ENCODE data around the gene SIX6.
"Not testable (repeated sequence)": the region's sequence is repeated elsewhere in the genome, so short reads cannot be mapped to it uniquely, and the experiment has no call there.

Gene SIX6

DNA sequence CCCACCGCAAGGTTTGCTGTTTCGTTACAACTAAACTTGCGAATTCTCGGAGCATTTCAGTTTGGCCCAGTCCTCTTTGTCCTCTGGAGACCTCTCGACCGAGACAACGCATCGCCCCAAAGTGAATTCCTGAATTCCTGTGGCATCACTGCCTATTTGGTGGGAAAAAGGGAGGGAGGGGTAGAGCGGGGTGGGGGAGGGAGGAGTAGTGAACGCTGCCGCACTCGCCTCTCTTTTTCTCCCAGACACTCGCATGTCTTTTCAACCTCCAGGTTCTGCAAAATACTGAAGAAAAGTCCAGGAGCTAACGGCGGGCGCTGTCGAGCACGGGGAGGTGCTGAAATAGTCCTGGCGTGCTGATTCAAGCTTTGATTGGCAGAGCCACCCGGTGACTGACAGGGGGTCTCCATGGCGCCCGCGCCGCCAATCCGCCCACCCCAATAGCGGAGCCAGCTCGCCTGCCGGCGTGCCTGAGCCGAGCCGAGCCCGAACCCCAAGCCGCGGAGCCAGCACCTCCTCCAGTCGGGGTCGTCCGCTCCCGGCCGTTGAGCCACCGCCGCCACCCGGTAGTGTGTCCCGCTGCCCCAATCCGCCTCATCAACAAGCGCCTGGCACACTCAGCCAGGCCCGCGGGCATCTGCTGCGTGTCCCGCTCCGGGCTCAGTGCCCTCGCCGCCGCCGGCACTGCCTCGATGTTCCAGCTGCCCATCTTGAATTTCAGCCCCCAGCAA, at the start of gene SIX6:
Gene SIX6, plus strand, starts transcription at position 440 of the 731 bp plus-strand sequence. Its CDS starts 253 bp downstream, at position 693.
- DNase-seq, result no peak
- ATAC-seq, result no peak

DNA sequence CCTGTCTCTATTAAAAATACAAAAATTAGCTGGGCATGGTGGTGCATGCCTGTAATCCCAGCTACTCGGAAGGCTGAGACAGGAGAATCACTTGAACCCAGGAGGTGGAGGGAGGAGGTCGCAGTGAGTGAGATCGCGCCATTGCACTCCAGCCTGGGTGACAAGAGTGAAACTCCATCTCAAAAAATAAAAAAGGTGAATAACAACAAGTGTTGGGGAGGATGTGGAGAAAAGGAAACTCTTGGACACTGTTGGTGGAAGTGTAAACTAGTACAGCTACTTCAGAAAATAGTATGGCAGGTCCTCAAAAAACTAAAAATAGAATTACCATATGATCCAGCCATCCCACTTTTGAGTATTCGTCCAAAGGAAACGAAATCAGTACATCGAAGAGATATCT, 28.7 kb upstream of the SIX6 start:
- ATAC-seq, result not testable (repeated sequence)

DNA sequence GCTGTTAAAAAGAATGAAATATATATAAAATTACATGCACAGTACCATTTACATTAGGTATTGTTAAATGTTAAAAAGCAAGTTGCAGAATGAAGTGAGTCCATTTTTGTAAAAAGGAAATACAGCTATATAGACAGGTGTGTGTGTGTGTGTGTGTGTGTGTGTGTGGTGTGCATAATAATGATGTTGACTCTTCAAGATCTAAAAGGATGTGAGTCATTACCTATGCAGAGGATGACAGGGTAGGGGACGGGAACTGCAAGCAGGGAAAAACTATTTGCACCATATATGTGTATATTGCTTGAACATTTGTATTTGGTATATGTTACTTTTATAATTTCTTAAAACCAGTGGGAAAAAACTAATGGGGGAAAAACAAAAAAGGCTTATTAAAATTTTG, 26.2 kb upstream of the SIX6 start:
- ATAC-seq (no peak), DNase-seq (no peak)

More for the DNA sequence above, 28.7 kb upstream of the SIX6 start:
- DNase-seq, result not testable (repeated sequence)

DNA sequence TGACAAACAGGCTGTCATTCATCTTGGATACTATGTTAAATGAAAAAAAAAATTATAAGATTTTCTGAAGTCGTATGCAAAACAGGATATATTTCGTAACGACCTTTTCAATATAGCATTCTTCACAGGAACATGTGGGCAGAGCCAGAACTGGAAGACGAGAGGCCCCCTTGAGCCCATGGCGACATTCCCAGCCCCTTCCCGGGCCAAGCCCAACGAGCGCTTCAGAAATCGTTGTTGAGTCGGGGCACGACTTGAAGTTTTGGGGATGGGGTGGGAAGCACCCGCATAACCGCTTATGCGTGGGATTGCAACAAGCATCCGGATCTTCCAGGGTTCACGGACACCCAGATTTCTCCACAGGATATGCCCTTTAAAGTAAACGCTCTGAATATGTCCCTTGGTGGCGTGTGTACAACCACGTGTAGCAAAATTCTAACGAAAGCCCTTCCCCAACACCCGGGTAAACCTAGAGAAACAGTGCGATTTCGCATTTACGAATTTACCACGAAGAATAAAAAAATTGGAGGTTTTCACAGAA, 23.8 kb upstream of the SIX6 start:
- ATAC-seq (no peak), DNase-seq (no peak)

DNA sequence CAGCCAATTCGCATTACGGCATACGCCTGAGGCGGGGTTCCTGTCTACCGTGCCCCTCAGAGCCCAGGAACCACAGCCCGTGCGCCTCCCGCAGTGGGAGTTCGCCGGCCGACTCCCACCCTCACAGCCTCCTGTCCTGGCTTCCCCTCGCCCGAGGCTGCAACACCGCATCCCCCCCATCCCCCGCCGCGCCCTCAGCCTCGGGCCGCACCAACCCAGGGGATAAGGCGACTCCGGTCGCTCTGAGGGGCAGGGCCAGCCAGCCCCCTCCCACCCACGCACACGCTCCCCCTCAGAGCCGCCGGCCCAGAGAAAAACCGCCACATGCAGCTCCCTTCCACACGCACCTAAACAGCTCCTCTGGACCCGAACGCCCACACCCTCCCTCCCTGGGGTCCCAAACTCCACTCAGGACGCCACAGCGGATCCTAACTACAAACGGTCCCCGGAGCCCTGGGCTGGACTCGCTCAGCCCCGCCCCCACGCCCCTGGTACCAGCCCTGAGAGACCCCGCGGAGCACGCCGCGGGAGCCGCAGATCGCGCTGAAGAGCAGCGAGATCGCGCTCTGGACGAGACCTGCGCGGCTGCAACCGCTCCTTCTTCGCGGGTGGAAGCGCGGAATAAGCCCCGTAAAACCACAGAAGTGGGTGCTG, 23.2 kb upstream of the SIX6 start, which contains the start of gene C14orf39:
Gene C14orf39, minus strand, starts transcription at position 466 of the 654 bp plus-strand sequence. CDS start 985 bp downstream, outside the sequence.
- no peak for ATAC-seq

DNA sequence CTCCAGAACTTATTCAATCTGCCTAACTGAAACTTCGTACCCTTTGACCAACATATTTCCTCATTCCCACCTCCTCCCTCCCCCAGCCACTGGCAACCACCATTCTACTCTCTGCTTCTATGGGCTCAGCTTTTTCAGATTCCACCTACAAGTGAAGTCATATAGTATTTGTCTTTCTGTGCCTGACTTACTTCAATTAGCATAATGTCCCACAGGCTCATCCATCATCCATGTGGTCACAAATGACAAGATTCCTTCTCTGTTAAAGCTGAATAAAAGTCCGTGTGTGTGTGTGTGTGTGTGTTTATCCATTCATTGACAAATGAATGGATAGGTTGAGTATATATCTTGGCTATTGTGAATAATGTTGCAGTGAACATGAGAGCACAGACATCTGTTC, 21.7 kb upstream of the SIX6 start:
- ATAC-seq, result no peak

More for the DNA sequence above, 23.2 kb upstream of the SIX6 start, which contains the start of gene C14orf39:
- peak; percentile 19 for DNase-seq

DNA sequence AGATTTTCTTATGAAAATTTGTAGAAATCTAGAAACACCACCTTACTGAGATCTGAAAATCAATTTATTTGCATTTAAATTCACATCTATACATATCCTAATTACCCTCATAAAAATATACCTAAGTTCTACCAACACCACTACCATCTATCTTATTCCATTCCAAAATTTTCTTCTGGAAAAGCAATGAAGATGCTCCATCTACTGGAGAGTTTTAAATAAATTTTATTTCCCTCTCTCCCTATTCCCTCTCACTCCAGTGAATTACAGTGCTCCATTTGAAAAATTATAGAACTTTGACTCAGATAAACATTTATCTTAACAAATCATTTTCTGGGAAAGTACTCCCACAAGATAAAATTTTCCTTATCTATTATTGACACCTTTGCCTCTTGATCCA, 20.8 kb upstream of the SIX6 start:
- DNase-seq (no peak), ATAC-seq (no peak)

More for the DNA sequence above, 21.7 kb upstream of the SIX6 start:
- DNase-seq, result no peak

DNA sequence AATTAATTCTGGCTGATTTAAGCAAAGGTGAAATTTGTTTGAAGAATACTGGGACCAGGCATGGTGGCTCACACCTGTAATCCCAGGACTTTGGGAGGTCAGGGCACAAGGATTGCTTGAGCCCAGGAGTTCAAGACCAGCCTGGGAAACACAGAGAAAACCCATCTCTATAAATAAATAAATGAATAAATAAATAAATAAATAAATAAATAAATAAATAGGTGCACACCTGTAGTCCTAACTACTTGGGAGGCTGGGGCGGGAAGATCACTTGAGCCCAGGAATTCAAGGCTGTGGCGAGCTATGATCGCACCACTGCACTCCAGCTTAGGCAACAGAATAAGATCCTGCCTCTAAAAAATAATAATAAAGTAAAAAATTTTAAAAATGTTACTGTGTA, 18.7 kb upstream of the SIX6 start:
- no peak for DNase-seq
- no peak for ATAC-seq

DNA sequence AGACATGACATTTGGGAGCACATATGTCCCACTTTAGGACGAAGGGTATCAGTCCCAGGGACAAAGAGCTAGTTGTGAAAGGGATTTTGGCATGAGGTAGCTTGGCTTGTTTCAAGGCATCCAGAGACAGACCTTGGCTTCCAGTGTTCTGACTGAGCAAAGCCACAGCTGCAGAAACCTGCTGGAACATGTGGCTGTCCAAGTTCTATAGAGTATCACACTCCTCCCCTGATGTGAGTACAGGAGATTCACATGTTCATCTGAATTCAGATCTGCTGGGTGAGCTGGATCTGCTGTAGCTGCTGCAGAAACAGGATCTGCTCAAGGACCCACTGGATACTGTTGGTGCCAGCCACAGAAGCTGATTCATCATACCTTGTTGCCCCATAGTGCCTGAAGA, 13.0 kb upstream of the SIX6 start:
- no peak for DNase-seq
- ATAC-seq, result no peak

DNA sequence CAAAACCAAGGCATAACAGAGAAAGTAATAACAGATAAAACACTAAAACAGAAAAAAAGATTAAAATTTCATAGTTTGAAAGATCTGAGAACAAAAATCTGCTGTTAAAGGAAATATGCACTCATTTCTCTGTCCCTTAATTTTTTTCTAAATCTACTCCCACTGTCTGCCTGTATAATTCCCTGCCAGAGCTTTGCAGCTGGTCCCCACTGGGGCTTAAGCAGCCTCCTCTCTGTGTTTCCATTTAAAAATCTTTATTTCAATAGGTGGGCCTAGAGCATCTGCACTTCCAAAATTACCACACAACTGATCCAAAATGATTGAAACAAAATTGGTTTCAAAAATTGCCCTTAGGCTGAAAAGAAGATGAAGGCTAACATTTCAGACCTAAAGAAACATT, 6.4 kb upstream of the SIX6 start:
- ATAC-seq (no peak), DNase-seq (no peak)

DNA sequence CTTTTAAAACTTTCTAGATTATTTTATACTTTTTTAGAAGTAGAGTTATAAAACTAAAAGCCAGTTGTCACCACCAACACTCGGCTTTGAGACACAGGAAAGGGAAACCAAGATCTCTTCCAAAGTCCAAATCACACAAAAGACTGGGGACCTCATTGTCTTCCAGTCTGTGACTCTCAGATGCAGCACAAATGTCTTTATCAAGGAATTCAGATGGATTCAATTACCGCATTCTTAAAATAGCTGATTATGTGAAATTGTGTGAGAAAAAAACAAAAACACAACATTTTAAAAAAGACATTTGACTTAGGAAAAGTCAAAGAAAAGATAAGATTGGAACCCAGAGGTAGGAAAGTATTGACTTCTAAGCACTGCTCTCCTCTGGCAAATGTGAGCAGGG, 3.5 kb upstream of the SIX6 start:
- ATAC-seq (no peak), DNase-seq (no peak)

DNA sequence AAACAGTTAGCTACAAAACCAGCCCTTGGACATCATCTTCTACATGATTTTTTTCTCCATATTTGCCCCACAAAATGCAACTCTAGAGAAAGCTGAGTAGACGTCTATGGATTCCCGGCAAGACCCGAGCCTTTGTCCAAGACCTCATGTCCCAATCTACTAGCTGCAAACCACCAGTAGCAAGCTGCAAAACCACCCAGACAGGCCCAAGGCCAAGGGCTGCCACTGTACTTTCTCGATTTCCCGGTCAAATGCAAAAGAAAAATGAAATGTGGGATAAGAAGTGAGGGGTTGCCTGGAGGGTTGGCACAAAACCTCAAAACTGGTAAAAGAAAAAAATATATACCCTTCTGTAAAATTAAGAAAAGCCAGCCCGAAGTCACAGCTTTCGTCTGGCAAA, 2.9 kb upstream of the SIX6 start:
- ATAC-seq (no peak), DNase-seq (no peak)

DNA sequence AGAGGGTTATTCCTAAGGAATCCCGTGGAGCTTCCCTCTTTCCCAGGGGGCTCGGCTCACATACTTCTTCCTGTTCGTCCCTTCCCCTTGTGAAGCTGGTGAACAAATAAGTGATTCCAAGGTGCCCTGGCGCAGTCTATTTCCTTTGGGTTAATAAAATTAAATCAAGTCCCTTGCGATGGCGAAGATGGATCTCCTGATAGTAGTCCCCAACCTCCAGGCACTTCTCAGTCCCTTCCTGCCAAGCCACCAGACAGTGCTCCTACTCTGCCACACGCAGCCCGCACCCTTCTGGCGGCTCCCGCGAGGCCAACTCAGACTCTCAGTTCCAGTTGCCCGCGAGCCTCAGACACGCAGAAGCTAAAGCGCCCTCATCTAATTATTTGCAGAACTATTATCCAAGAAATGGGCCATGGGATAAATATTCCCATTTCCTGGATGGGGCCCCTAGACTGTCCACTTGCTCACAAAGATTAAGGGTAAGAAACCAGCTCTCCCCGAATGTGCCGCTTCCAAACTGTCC, 2.4 kb upstream of the SIX6 start:
- ATAC-seq, result peak; percentile 36
- no peak for DNase-seq

DNA sequence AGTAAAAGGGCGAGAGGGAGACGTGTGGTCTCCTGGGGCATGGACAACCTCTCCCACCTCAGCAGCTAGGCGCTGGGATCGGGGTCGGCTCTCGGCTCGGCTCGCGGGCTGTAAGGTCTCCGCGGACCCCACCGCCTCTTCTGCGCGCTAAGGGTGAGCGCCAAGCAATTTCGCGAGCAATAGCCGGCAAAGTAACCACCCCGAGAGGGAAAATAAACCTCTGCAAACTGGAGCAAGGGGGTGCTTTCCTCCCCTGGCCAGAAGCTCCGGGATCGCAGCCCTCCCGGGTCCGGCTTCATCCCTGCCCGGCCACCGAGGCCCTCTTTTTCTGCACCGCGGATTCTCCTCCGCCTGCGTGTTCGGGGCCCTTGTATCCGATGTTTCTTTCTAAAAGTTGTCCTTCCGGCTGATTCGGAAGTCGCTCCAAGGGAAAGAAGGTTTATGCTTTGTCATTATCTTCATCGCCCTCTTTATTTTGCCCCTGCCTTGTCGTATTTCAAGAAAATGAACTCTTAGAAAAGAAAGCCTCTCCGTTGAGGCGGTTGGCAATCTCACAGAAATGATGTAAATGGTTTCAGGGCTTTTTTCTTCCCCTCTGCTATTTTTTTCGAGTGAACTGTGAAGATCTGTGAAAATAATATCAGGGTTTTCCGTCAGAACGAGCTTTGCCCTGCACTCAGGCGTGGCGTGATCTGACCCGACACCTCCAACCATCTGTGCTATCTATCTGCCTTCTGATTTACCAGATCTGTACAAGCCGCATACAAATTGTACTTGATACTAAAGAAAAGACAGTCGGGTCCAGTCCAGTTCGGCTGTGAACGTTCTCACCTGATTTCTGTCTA, 1.7 kb upstream of the SIX6 start:
- no peak for ATAC-seq
- no peak for DNase-seq

DNA sequence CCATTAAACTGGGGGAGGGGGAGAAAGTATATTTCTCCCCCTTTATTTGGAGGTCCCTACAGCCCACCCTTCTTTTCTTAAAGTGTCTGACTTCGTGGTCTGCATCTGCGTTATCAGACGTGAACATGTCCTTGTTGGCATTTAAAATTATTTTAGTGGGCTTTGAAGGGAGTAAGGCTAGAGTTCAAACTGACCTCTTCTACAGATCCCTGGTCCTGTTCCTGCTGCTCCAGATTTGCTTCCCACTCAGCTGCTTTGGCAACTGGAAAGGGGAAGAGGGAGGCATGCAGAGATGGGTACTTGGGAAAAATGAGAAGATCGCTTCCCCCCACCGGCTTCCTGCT, 611 bp upstream of the SIX6 start:
- DNase-seq (no peak), ATAC-seq (no peak)

DNA sequence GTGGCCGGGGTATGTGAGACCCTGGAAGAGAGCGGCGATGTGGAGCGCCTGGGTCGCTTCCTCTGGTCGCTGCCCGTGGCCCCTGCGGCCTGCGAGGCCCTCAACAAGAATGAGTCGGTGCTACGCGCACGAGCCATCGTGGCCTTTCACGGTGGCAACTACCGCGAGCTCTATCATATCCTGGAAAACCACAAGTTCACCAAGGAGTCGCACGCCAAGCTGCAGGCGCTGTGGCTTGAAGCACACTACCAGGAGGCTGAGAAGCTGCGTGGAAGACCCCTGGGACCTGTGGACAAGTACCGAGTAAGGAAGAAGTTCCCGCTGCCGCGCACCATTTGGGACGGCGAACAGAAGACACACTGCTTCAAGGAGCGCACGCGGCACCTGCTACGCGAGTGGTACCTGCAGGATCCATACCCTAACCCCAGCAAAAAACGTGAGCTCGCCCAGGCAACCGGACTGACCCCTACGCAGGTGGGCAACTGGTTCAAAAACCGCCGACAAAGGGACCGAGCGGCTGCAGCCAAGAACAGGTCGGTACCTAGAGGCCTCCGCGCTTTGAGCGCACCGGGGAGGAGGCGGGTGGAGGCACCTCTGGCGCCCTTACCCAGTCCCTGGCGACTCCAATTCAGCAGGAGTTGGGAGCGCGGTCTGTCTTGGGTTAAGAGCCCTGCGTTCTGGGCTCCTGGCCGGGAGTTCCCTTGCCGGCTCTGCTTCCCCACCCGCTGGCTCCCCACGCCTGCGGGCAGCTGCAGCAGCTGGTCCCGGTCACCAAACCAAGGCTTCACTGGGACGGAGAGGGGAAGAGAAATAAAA, 700 bp downstream of the SIX6 start:
- ATAC-seq, result peak; percentile 12
- no peak for DNase-seq

DNA sequence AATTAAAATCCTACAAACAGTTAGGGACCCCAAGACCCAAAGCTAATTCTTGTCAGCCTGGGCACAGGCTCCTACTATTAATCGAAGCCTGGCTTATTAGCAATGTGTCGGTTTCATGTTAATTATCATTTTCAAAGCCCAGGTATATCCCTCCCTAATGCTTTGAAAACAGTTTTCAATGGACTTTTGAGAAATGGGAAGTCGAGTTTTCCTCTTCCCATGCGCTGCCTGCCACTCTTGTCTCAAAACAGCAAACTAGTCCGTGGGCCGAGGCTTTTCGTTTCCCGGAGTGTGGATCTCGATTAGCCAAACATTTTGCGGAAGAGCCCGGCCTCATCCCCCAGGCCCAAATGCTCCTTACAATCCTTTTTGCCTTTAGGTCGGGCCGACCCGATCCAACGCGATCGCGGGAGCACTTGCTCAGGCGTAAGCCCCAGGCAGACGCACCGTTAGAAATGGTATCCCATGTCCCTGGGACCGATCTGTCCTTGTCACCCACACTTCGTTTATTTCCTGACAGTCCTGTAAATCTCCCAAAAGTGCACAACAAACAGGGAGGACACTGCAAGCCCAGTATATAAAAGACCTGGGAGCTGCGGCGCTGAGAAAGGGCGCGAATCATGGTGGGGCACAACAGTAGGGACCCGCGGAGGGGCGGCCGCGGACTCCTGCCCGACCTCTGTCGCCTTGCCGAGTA, 1.5 kb downstream of the SIX6 start:
- ATAC-seq (no peak), DNase-seq (no peak)

DNA sequence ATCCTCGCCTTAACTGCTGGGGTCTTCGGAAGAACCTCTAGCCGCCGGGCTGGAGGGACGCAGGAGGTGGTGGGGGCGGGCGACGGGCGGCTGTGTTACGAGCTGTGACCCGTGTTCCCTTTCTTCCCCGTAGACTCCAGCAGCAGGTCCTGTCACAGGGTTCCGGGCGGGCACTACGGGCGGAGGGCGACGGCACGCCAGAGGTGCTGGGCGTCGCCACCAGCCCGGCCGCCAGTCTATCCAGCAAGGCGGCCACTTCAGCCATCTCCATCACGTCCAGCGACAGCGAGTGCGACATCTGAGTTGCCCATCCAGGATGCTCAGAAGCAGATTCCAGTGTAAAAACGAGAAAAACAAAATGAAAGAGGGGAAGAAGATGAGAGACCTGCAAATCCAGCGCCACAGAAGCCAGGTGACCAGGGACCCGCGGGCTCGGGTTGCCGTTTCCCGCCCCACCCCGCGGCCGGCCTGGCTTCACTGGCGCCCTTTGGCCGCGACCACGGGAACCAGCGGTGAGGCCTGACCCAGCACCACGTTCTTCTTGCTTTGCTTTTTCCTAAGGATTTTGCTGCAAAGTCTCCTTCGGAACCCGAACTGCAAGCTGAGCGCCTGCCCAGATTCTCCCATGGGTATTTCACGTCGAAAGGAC, 2.1 kb downstream of the SIX6 start:
- DNase-seq (no peak), ATAC-seq (no peak)

DNA sequence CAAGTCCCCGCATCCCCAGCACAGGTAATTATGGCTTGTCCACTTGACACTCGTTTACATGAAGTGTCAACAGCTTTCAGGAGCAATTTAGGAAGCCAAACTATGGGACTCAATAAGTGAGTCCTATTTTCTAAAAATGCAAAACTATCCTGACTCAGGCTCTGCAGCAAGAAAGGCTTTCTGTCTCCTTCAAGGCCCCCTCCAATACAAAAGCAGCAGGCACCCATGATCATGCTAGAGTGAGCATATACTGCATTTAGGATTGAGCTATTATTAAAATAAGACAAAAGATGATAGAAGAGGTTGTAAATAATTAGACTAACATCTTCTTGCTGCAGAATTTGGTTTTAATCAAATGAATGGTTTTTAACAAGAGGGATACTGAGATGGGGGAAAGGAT, 3.2 kb downstream of the SIX6 start:
- no peak for DNase-seq
- no peak for ATAC-seq

DNA sequence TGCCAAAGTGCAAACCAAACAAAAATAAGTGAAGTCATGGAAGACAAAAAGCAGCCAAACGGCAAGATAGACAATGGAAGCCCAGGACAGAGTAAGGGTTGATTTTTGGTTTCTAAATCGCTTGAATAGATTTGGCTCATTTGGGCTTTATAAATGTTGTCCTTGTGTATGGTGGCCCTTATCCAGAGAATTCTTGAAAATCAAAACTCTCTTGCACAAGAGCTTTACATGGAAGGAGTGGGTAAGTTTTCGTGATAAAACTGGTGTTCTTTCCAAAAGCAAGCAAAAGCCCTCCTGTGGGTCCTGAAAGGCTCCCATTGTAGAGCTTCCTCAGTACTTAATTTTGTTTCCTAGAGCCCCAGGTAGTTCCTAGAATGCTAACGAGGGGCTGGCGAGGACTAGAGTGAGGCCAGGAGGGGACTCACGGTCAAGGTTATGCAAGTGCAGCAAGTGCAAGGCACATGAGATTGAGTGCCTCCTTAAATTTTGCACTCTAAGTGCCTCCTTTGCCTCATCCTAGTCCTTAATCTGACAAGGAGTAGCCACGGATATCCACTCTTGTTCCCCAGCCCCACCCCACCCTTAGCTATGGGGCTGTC, 4.1 kb downstream of the SIX6 start:
- ATAC-seq, result no peak
- DNase-seq, result no peak
